Islet of Langerhans (tissue), 1 donor: Measurements from ENCODE around the gene ANXA6.

Source experiments
- FAIRE-seq: peaks from one replicate; lab custom pipeline; 2011; peaks lifted over from hg19 to GRCh38; lab: Jason Lieb, UNC

The ANXA6 gene

DNA sequence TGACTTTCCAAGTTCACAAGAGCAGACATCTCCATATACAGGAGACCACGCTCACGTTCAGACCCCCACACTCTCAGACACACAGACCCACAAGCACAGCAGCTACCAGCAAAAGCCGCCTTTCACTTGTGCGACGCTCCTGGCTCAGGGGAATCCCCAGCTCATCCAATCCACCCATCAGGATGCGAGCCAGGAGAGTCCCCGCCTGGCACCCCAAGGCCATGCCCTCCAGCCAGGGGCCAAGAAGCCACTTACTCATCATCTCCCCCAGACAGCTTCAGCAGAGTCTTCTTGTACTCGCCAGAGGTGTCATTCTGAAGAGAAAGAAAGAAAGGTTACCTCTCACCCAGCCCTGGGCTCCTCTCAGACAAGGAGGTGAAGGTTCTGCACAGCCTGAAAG lies 29.7 kb downstream of the ANXA6 start:
- no peak for FAIRE-seq

DNA sequence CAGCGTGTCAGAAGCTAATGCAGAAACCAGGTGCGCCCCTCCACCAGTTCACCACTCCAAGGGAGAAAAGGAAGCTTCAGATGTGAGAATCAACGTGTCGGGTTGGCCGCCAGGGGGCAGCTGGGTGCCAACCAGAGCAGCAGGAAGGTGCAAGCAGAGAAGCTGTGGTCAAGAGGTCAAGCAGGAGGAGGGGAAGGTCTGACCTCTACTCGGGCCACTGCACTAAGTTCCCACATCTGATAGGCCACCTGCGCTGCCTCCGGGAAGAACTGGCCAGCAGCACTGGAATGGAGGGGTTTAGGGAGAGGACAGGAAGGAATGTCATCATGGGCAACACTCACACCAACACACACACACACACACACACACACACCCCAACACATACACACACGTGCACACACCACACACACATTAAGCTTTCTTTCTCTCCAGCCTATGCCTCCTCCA lies 31.4 kb downstream of the ANXA6 start:
- no peak for FAIRE-seq

DNA sequence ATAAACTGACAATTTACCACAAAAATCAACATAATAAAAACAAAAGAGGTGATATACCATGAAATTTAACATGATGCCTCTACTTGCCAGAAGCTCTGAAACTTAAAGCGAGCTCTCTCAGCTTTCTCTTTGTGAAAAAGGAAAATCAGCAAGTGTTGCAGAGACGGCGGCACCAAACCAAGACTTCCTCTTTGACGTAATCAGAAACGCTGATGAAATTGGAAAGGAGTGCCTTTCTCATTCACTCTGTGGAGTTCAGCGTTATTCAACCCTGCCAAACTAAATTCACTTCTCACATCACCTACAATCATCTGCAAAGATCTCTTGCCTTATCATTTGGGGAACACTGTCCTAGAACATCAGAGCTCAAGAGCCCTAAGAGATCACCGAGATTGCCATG lies 32.2 kb downstream of the ANXA6 start:
- FAIRE-seq = no peak

GRCh38 chr5:151123897-151124751 lies 33.5 kb downstream of the ANXA6 start:
- no peak for FAIRE-seq

- FAIRE-seq = no peak
These were observed 34.8 kb downstream of the ANXA6 start for GRCh38 chr5:151122828-151123227.

GRCh38 chr5:151121665-151122064 lies 35.9 kb downstream of the ANXA6 start:
- FAIRE-seq = no peak

DNA sequence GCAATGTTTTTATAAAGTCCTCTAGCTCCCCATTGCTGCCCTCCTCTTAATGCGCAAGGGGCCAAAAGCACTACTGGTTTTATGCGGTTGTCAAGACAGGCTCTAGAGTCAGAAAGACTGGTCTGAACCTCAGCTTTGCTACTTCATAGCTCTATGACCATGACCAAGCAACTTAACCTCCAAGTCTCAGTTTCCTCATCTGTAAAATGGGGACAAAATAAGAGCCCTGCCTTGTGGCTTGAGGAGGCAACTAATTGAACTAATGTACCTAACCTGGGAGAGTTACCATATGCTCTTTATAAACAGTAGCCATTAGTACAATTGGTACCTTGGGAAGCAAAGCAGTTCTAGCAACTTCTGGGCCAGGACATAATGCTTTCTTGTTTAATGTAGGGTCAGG lies 36.5 kb downstream of the ANXA6 start:
- FAIRE-seq = no peak

DNA sequence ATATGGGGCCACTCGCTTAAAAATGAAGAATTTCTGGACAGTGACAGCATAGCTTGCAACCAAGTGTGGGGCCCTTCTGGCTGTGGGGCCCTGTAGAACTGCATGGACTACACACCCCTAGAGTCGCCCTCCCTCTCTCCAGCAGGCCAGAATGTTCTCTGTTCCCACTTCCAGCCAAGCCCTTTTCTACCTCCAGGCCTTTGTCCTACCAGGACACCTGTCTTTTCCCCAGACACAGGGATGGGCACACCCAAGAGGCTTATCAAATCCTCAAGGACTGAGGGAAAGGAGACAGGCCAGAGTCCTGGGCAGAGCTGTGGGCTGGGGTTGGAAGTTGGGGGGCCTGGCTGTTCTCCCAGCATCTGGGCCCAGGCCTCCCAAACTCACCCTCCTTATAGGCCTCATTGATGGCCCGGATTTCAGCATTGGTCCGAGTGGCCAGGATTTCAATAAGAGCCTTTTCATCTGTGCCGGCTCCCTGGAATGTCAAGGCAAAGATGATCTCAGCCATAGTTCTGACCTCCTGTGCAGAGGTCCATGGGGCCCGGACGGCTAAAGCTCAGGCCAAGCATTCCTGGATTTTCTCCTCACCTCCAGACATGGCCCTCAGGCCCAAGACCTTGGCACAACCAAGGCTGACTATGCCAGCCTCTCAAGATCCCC lies 38.5 kb downstream of the ANXA6 start:
- no peak for FAIRE-seq

- no peak for FAIRE-seq
These were observed 42.2 kb downstream of the ANXA6 start for GRCh38 chr5:151115272-151115905.

- no peak for FAIRE-seq
These were observed 43.9 kb downstream of the ANXA6 start for GRCh38 chr5:151113651-151114050.

DNA sequence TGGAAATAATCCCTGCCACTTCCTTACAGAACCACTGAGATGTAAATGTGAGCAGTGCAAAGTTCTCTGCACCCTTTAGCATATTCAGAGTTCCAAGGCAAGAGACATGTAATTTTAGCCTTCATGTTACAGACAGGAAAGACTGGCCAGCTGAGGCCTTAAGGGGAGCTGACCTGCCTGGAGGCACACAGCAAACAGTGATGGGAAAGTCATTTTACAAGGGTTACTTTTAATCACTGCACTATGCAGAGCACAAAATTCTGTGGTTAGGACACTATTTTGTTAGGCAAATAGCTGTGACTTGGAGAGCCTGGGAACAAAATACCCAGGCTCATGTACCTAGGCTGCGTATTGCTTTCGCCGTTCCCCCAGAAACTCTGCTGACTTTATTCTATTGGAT lies 46.6 kb downstream of the ANXA6 start:
- FAIRE-seq = no peak

DNA sequence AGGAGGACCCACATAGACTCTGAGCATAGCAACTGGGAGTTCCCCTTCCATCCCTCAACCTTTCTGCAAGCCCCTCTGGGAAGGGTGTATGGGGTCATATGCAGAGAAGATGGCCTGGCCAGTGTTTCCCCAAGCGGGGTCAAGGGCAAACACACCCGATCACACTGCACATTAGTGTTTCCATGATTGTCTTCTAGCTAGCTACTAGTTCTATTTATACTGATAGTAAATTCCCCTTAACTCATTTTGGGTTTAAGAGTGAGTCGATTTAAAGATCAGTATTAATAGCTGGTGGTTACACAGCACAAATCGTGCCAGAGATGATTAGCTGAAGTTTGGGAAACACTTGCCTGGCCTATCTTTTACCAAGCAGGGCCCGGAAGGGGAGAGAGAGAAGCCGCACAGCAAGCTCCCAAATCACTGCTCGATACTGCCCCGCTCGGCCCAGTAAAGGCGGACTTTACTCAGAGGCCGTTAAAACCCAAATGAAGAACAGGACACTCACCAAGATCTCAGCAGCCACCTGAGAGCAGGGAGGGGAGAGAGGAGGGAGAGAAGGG lies 47.4 kb downstream of the ANXA6 start:
- no peak for FAIRE-seq

- no peak for FAIRE-seq
These were observed 49.0 kb downstream of the ANXA6 start for GRCh38 chr5:151108566-151108965.

DNA sequence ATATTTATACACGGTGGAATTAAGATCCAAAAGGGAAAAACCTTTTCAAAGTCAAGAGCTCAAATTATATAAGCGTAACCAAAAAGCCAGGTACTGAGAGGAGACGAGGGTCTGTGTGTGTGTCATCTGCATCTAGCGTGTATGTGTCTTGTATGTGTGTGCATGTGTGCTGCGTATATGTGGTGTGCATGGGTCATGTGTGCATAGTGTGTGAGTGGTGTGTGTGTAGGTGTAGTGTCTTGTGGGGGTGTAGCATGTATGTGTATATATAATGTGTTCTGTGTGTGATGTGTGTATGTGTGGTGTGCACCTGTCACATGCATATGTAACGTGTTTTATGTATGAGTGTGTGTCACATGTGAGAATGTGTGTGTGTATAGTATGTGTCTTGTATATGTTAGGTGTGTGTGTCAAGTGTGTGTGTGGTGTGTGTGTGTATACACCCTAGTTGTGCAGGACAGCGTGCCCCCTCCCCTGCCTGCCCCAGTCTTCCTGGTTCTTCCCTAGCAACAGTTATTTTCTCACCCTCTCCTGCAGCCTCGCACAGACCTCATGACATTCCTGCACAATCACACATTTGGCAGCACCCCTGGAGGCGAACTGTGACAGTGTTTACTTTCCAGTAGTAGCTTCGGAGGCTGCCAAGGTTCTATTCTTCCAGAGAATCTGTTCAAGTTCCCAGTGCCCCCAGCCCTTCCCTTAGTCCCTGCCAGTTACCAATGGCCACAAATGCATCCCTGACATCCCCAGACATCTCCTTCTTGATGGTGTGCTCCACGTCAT lies 49.6 kb downstream of the ANXA6 start:
- FAIRE-seq = no peak

DNA sequence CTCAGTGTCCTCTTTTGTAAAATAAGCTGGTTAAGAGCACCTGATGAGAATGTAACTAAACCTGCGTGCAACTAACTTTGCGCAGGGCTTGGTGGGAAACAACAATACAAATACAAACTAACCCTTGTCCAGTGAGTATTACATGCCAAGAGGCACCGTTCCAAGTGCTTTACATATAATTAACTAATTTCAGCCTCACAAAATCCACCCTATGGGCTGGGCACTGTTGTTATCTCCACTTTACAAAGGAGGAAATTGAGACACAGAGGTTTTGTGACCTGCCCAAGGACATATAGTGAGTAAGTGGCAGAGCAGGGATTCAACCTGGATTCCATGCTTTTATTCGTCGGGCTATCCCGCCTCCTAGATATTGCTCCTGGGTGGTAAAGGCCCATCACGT lies 50.5 kb downstream of the ANXA6 start:
- no peak for FAIRE-seq

DNA sequence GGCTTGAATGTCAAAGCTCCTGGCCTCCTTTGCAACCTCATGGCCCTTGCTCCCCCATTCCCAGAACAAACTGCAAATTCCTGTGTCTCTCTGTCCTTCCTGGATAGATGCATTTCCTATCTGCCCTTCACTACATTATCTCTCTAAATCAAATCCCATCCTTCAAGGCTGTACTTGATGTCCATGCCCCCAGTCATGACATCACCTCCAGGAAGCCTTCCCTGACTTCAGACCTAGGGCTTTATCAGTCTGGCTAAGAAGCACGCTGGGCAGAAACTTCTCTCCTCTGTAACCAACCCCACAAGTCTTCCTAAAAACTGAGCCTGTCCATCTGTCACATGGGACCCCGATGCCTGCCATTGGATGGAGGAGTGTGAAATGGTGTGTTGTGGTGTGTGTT lies 51.1 kb downstream of the ANXA6 start:
- no peak for FAIRE-seq

- FAIRE-seq = no peak
These were observed 51.5 kb downstream of the ANXA6 start for GRCh38 chr5:151106043-151106442.

GRCh38 chr5:151105561-151105960 lies 52.0 kb downstream of the ANXA6 start:
- no peak for FAIRE-seq

GRCh38 chr5:151104795-151105194 lies 52.8 kb downstream of the ANXA6 start:
- no peak for FAIRE-seq

GRCh38 chr5:151101746-151102145 lies 55.8 kb downstream of the ANXA6 start:
- FAIRE-seq = no peak

- FAIRE-seq = no peak
These were observed 56.4 kb downstream of the ANXA6 start for GRCh38 chr5:151101151-151101550.

DNA sequence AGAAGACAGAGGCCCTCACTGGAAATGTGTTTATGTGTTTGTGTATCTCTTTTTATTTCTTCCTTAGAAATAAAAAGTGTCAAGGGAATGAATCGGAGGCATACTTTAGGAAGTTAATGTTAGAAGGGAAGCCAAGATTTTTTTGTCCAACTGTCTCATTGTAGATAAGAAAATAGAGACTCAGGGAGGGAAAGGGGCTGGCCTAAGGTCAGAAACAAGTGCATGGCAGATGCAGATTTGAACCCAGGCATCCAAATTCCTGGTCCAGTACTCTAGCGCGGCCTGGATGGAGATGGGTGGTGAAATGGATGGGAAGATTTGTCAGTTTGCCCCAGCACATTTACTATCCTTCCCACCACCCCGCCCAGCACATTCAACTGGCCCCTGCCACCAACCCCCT lies 56.9 kb downstream of the ANXA6 start:
- FAIRE-seq = no peak
